Endothelial cell (in vitro differentiated cells): Measurements from ENCODE around the gene MARCHF5. TPM values are rescaled to one million over a fixed set of nuclear protein-coding genes. Genes with fewer than 3 reads are reported as not detected.

Source experiments
- DNase-seq: peaks from one replicate; pipeline ENCODE4 v3.0.0; 2021; ENCODE audit warnings: low spot score
- H3K27ac Mint-ChIP-seq: one replicate; pipeline ENCODE4 v1.8.0; 2021; ENCODE audit warnings: mixed read lengths, inconsistent platforms; ENCODE audit not compliant: unreplicated experiment
- H3K27me3 Mint-ChIP-seq: one replicate; pipeline ENCODE4 v1.8.0; 2021; ENCODE audit warnings: mild to moderate bottlenecking, moderate library complexity, mixed read lengths, inconsistent platforms; ENCODE audit not compliant: unreplicated experiment
- H3K36me3 Mint-ChIP-seq: one replicate; pipeline ENCODE4 v1.8.0; 2021; ENCODE audit warnings: mild to moderate bottlenecking, low read depth, mixed read lengths, inconsistent platforms; ENCODE audit not compliant: unreplicated experiment
- H3K4me1 Mint-ChIP-seq: one replicate; pipeline ENCODE4 v1.8.0; 2021; ENCODE audit warnings: mild to moderate bottlenecking, mixed read lengths, inconsistent platforms; ENCODE audit not compliant: unreplicated experiment
- H3K4me3 Mint-ChIP-seq: one replicate; pipeline ENCODE4 v1.8.0; 2021; ENCODE audit warnings: mild to moderate bottlenecking, mixed read lengths, inconsistent platforms; ENCODE audit not compliant: unreplicated experiment
- H3K9me3 Mint-ChIP-seq: one replicate; pipeline ENCODE4 v1.8.0; 2021; ENCODE audit warnings: mixed read lengths, inconsistent platforms; ENCODE audit not compliant: unreplicated experiment
- total RNA-seq: library from RNA; stranded (reverse); fragmentation: NEBNext Ultra II Directional; extraction: Animal tissue kit (Norgen Biotek cat#: 25700); gene quantifications from one replicate; pipeline ENCODE4 v1.2.1, GENCODE V29; 2021; ENCODE audit not compliant: unreplicated experiment
- TF ChIP-seq, protein P1 (sequence below): fragments of 200-600 bp; sonication (generic); IDR thresholded peaks from one replicate; pipeline ENCODE4 v1.5.0; 2021; ENCODE audit warnings: antibody characterized with exemption; ENCODE audit not compliant: unreplicated experiment

MARCHF5 gene
- total RNA-seq, 1 donor from 2014 or later = 46.0 TPM

GRCh38 chr10:92290076-92290836 is 711 bp upstream of the MARCHF5 start:
- peaks cover 5% of the 10 kb centered on the region for H3K27me3 Mint-ChIP-seq
- H3K27ac Mint-ChIP-seq = peak overlapping the region; percentile 94
- peaks cover 16% of the 10 kb centered on the region for H3K4me1 Mint-ChIP-seq
- peak overlapping the region; percentile 96 for H3K4me3 Mint-ChIP-seq
- peaks cover 12% of the 10 kb centered on the region for H3K36me3 Mint-ChIP-seq
- H3K9me3 Mint-ChIP-seq = no peaks in the 10 kb centered on the region
- TF ChIP-seq, protein P1, sequence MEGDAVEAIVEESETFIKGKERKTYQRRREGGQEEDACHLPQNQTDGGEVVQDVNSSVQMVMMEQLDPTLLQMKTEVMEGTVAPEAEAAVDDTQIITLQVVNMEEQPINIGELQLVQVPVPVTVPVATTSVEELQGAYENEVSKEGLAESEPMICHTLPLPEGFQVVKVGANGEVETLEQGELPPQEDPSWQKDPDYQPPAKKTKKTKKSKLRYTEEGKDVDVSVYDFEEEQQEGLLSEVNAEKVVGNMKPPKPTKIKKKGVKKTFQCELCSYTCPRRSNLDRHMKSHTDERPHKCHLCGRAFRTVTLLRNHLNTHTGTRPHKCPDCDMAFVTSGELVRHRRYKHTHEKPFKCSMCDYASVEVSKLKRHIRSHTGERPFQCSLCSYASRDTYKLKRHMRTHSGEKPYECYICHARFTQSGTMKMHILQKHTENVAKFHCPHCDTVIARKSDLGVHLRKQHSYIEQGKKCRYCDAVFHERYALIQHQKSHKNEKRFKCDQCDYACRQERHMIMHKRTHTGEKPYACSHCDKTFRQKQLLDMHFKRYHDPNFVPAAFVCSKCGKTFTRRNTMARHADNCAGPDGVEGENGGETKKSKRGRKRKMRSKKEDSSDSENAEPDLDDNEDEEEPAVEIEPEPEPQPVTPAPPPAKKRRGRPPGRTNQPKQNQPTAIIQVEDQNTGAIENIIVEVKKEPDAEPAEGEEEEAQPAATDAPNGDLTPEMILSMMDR = no peak
- no peak for DNase-seq

DNA sequence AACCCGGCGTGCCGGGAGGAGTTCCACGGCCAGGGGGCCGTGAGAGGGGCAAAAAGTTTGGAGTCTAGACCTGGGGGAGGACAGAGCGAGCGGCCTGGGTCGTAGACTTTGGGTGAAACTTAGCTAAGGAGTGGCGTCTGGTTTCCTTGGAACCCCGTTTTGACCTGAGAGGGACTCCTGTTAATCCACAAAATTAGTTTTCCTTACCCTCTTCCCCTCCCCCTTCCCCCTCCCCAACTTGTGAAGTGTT is 574 bp downstream of the MARCHF5 start:
- Mint-ChIP-seq H3K27me3 (peaks cover 5% of the 10 kb centered on the region), H3K4me1 (peaks cover 16% of the 10 kb centered on the region), H3K27ac (no peak overlapping the region), H3K9me3 (no peaks in the 10 kb centered on the region), H3K36me3 (peaks cover 12% of the 10 kb centered on the region), H3K4me3 (peak overlapping the region; percentile 93)
- TF ChIP-seq, protein P1 = no peak
- no peak for DNase-seq

DNA sequence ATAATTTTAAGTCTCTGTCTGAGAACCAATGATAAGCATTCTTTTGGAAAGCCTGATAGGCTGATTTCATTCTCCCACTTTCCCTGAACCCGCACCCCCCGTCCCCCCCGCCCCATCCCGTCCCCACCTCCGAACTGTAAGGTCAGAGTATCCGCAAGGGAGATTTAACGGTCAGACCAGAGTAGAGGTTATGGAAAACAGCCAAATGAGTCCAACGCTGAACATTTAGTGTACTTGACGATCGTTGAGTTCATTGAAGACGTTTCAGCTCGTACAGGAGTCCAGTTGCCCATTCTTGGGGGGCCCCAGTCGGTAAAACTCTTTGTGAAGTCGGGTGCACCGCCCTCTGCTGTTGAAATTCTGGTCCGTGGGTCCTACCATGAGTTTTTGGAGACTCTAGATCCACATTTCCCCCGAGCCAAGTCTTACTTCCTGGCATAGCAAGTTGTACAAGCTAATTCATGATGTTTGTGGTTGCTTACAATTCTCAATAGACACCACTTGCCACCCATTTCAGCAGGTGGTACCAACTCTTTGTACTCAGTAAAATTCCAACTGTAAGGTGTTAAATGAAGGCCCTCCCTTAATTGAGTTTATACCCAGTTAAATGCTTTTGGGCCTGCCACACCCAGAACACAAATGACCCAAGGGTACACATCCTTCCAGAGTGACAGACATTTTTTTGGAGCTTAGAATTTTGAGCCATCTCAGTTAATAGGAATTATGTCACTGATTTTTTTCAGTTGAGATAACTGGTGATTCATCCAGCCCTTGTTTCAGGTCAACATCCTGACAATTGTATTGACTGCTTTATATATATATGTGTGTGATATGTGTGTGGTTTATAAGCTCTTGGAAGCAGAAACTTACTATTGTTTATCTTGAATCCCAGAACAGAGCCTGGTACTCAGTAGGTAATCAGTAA is 1.2 kb downstream of the MARCHF5 start:
- Mint-ChIP-seq H3K9me3 (no peaks in the 10 kb centered on the region), H3K27me3 (peaks cover 5% of the 10 kb centered on the region), H3K36me3 (peaks cover 12% of the 10 kb centered on the region), H3K4me3 (peak overlapping the region; percentile 93), H3K4me1 (peaks cover 16% of the 10 kb centered on the region), H3K27ac (peak overlapping the region; percentile 70)
- TF ChIP-seq, protein P1 = peak; percentile 50
- peak; percentile 50 for DNase-seq

GRCh38 chr10:92298487-92298886 is 7.5 kb downstream of the MARCHF5 start:
- Mint-ChIP-seq H3K36me3 (peaks cover 8% of the 10 kb centered on the region), H3K27me3 (peaks cover 2% of the 10 kb centered on the region), H3K9me3 (no peaks in the 10 kb centered on the region), H3K27ac (no peak overlapping the region), H3K4me3 (no peak overlapping the region), H3K4me1 (peaks cover 24% of the 10 kb centered on the region)
- DNase-seq = no peak
- TF ChIP-seq, protein P1 = no peak

DNA sequence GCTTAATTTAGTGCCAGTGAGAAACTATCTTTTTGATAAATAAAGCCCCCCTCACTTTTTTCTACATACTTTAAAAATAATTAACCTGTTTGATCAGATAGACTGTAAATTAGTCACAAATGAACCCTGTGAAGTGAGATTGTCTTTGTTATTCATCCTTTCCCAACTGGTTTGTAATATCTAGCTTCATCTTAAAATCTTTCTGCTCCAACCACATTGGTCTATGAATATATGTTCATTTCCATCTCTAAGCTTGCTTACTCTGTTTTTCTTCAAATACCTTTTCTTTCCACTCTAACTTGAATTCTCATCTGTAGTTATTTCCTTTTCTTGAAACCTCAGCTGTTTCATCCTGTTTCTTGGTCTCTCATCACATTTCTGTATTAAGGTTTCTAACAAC is 12.1 kb downstream of the MARCHF5 start:
- TF ChIP-seq, protein P1 = no peak
- Mint-ChIP-seq H3K4me1 (peaks cover 18% of the 10 kb centered on the region), H3K27ac (no peak overlapping the region), H3K4me3 (no peak overlapping the region), H3K27me3 (peaks cover 2% of the 10 kb centered on the region), H3K36me3 (no peaks in the 10 kb centered on the region), H3K9me3 (no peaks in the 10 kb centered on the region)
- no peak for DNase-seq
